GM10266 (cell line): ENCODE results near the gene ATP5F1E.

ENCODE experiments used
- DNase-seq: peaks from one replicate; pipeline ENCODE4 v3.0.0; 2012; ENCODE audit errors: extremely low spot score
- TF ChIP-seq, protein P1 (sequence below): IDR thresholded peaks from 2 replicates; pipeline ENCODE4 v1.5.1; 2012; ENCODE audit warnings: mild to moderate bottlenecking, low read depth; ENCODE audit not compliant: control insufficient read depth, insufficient read depth; ENCODE audit errors: missing control alignments

The ATP5F1E gene

DNA sequence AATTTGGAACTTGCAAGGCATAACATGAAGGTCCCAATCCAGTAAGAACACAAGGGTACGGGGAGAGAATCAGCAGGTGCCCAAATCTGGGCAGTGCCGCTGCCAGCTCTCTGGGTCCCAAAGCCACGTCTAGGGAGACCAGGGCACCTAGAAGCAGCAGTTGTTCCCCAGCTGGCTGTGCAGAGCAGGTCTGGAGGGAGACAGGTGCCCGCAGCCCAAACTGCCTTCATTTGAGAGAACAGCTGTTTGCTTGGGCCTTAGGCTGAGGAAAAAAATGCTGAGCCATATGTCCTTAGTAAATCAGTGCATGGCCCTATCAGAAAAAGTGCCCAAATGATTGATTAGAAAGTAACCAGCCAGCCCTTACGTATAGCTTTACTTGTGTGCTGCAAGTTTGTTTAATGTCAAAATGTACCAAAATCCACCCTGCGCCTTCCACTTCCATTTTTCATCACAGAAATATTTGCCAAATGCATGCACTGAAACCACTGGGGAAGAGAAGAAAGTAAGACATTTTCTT lies 19.6 kb upstream of the ATP5F1E start:
- DNase-seq = no peak
- TF ChIP-seq, protein P1, sequence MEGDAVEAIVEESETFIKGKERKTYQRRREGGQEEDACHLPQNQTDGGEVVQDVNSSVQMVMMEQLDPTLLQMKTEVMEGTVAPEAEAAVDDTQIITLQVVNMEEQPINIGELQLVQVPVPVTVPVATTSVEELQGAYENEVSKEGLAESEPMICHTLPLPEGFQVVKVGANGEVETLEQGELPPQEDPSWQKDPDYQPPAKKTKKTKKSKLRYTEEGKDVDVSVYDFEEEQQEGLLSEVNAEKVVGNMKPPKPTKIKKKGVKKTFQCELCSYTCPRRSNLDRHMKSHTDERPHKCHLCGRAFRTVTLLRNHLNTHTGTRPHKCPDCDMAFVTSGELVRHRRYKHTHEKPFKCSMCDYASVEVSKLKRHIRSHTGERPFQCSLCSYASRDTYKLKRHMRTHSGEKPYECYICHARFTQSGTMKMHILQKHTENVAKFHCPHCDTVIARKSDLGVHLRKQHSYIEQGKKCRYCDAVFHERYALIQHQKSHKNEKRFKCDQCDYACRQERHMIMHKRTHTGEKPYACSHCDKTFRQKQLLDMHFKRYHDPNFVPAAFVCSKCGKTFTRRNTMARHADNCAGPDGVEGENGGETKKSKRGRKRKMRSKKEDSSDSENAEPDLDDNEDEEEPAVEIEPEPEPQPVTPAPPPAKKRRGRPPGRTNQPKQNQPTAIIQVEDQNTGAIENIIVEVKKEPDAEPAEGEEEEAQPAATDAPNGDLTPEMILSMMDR = no peak

DNA sequence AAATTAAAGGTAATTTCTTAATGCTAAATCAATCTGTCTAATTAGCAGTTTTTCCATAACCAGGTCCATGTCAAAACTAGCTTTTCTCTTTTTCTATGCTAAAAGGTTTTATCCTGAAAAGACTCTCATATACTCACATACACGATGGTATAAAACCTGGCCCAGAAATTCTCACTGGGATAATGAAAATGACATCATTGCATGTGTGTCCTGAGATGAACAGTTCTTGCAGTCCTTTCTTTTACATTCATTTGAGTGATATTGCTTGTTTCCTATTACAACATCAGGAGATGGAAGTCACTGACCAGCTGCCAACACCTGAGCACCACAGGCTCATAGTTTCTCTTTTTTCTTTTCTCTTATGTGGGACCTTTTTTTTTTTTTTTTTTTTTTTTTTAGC lies 18.3 kb upstream of the ATP5F1E start:
- no peak for DNase-seq
- TF ChIP-seq, protein P1 = no peak

DNA sequence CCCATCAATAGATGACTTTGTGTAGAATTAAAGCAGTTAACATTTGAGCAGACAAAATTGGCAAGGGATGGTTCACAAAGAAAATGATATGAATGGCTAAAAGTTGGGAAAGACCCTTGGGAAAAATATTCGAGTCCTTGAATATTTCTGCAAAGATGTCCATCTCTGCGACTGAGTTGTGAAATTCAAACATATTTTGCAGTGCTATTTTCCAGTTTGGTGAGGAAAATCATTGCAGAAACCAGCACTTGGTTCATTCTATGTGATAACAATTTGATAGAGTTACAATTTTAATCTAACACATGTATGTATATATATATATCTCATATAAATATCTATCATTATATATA lies 16.5 kb upstream of the ATP5F1E start:
- TF ChIP-seq, protein P1 = no peak

DNA sequence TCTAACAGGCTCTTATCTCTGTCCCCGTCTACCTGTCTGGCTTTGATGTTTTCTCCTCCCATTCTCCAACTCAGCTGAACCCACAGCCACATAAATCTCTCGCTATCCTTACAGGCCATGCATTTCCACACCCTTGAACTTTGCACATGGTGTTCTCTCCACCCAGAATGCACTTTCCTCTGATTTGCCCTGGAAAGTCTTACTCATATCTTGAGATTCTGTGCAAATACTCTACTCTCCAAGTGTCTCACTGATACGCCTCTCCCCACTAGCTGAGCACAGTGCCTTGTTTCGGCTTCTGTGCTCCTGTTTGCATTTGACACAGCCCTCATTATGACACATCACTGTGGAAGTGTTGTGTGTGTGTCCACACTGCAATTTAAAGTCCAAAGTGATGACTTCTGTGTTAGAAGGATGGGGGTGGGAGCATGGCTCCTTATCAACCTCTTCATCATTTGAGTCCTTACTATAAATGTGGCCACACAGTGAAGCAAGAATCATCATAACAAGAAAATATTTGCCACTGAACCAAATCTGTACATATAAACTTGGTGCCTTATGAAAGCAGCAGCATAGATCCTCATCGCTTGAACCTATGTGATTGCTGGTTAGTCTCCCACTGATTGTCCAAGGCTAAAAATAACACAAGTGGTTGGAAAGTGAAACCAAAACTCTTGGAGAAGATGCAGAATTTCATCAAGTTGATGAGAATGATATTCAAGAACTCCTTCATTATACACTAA lies 16.0 kb upstream of the ATP5F1E start:
- TF ChIP-seq, protein P1 = no peak
- DNase-seq = no peak

More for the DNA sequence above, 16.5 kb upstream of the ATP5F1E start:
- no peak for DNase-seq

DNA sequence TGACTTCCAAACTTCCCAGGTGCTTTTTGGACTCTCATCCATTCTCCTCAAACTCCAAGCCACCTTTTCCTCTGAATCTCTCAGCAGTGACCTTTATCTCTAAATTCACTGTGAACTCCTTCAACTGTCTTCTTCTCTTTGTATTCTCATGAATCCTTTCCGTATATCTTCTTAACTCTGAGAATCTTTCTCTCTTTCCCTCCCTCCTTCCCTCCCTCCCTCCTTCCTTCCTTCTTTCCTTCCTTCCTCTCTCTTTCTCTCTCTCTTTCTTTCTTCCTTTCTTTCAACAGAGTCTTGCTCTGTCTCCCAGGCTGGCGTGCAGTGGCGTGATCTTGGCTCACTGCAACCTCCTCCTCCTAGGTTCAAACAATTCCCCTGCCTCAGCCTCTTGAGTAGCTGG lies 14.7 kb upstream of the ATP5F1E start:
- TF ChIP-seq, protein P1 = no peak
- DNase-seq = no peak

DNA sequence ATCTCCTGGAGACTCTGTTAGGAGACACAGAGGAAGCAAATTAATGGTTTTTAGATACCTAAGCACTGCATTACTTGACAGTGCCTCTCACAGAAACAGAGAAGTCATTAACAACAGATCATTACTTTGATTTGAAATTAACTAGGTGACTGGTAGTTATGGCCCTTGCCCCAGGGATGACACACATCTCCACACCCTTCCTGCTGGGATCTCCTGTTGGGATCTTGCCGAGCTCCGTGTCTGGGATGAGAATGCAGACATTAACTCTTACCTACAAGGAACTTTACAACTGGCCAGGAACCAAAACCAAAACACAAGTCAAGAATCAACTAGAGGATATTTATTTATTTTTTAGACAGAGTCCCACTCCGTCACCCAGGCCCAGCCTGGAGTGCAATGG lies 12.7 kb upstream of the ATP5F1E start:
- TF ChIP-seq, protein P1 = no peak
- DNase-seq = no peak

DNA sequence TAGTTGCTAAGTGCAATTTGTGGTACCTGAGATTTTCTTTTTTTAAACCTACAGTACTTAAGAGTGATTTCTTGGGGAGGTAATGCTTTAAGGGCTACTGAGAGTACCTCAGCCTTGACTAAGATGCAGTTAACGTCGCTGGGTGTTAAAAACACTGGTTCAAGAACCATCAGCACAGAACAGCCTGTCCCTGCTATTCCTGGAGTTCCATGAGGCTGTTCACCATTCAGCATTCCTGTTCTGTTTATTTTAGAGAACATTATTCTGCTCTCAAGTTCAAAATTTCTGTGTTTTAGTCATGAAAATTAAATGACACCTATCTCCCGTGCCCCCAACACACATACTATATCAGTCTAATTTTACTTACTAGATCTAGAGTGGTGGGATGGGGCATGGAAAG lies 12.2 kb upstream of the ATP5F1E start:
- DNase-seq = no peak
- TF ChIP-seq, protein P1 = no peak
